DMS79 (cell line): ENCODE data around the gene SLC2A4.

ENCODE experiments used
- DNase-seq: peaks from one replicate; lab custom pipeline; 2025; lab: John Stamatoyannopoulos, UW

Gene SLC2A4

GRCh38 chr17:7248796-7249195 lies 32.7 kb upstream of the SLC2A4 start:
- no peak for DNase-seq

GRCh38 chr17:7249214-7249613 lies 32.3 kb upstream of the SLC2A4 start:
- no peak for DNase-seq

- no peak for DNase-seq
These were observed 31.7 kb upstream of the SLC2A4 start for GRCh38 chr17:7249830-7250229.

GRCh38 chr17:7250695-7251627 lies 30.6 kb upstream of the SLC2A4 start:
- DNase-seq = no peak

GRCh38 chr17:7251661-7252175 lies 29.8 kb upstream of the SLC2A4 start, which contains the start of gene CTDNEP1:
Gene CTDNEP1 (minus strand): TSS chr17:7251734. CDS start chr17:7251296, 438 bp downstream.
- DNase-seq = peak; percentile 99

GRCh38 chr17:7252176-7253043 lies 29.1 kb upstream of the SLC2A4 start, which contains the start of gene ELP5:
Gene ELP5 (plus strand): TSS chr17:7252215. CDS start chr17:7252551, 336 bp downstream.
- DNase-seq = peak; percentile 89

GRCh38 chr17:7253082-7253481 lies 28.4 kb upstream of the SLC2A4 start:
- no peak for DNase-seq

- no peak for DNase-seq
These were observed 27.0 kb upstream of the SLC2A4 start for GRCh38 chr17:7254511-7254910.

GRCh38 chr17:7256766-7257456 lies 24.6 kb upstream of the SLC2A4 start:
- no peak for DNase-seq

GRCh38 chr17:7258731-7259554 lies 22.6 kb upstream of the SLC2A4 start:
- DNase-seq = no peak

- DNase-seq = no peak
These were observed 22.0 kb upstream of the SLC2A4 start for GRCh38 chr17:7259555-7259889.

- DNase-seq = no peak
These were observed 21.4 kb upstream of the SLC2A4 start for GRCh38 chr17:7260151-7260550.

- DNase-seq = peak; percentile 37
These were observed 20.7 kb upstream of the SLC2A4 start for GRCh38 chr17:7260651-7261378.

- peak; percentile 12 for DNase-seq
These were observed 19.9 kb upstream of the SLC2A4 start for GRCh38 chr17:7261379-7262191.

GRCh38 chr17:7262192-7262934 lies 19.2 kb upstream of the SLC2A4 start, which contains the start of gene CLDN7:
Gene CLDN7 (minus strand): TSS chr17:7262478. CDS start chr17:7262043, 435 bp downstream.
- peak; percentile 91 for DNase-seq

- DNase-seq = peak; percentile 52
These were observed 18.4 kb upstream of the SLC2A4 start for GRCh38 chr17:7262935-7263800.

GRCh38 chr17:7263801-7264078 lies 17.8 kb upstream of the SLC2A4 start:
- no peak for DNase-seq

GRCh38 chr17:7266784-7267183 lies 14.7 kb upstream of the SLC2A4 start:
- no peak for DNase-seq
